Measurements from ENCODE around the gene TMEM163. TPM values are rescaled to one million over a fixed set of nuclear protein-coding genes. Genes with fewer than 3 reads are reported as not detected.
A peak's percentile ranks its signal among the peaks of the same experiment; 100 is the strongest.

Gene TMEM163
- polyA plus RNA-seq, 3 donors: 1.7 to 2.3 (median 1.8) TPM

DNA sequence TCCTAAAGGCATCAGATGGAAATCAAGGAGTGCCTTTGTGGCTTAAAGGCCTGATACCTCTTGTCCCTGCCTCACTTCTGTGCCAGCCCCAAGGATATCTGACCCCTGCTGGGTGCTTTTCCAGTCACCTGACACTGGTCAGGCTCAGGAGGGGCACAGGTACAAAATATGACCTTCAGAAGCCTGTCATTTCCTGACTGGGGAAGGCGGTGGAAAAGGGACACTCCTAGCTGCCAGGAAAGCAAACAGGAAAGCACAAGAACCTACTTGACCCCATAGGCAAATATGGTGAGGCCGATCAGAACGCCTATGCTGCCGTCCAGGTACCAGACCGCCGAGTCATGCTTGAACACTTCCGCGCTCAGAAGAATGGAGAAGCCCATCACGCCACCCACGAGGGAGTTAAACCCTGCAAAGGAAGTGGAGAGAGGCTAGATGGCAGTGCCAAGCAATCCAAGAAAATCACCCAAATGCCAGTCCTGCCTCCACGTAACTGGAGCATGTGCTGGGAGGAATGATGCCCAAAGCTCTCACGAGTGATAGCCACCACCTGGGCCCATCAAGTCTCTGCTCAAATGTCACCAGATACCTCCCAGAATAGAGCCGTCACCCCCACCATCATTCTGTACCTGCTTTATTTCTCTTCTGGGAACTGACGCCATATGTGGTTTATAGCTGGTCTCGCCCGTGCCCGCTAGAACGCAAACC is 260.9 kb downstream of the TMEM163 start:
- DNase-seq (ENCODE audit: extremely low read depth in 1 of 11, low read depth in 9 of 11, low spot score in 4 of 11): no peak

- DNase-seq (ENCODE audit: extremely low read depth in 1 of 11, low read depth in 9 of 11, low spot score in 4 of 11): no peak
Observed at GRCh38 chr2:134457353-134457752, 261.4 kb downstream of the TMEM163 start.

GRCh38 chr2:134455426-134455825 is 263.4 kb downstream of the TMEM163 start:
- no peak for DNase-seq (ENCODE audit: extremely low read depth in 1 of 11, low read depth in 9 of 11, low spot score in 4 of 11)

GRCh38 chr2:134454931-134455330 is 263.9 kb downstream of the TMEM163 start:
- DNase-seq (ENCODE audit: extremely low read depth in 1 of 11, low read depth in 9 of 11, low spot score in 4 of 11): no peak

DNA sequence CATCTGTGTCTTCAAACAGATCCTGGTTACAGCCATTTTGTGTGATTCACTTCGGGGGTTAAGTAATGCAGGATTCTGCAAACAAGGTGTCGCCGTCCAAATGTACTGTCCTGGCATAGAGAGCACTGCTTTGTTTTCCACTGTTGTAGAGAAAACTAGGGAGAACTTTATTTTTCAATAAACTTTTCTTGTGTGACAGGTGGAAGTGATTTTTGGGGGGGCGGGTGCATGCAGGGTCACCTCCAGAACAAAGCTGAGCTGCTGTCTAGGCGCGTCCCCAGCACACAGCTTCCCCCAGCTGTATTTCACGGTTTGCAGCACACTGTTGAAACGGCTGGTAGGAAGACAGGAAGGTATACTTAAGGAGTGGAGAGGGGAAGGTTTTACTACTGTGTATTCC is 264.4 kb downstream of the TMEM163 start:
- no peak for DNase-seq (ENCODE audit: extremely low read depth in 1 of 11, low read depth in 9 of 11, low spot score in 4 of 11)

- no peak for DNase-seq (ENCODE audit: extremely low read depth in 1 of 11, low read depth in 9 of 11, low spot score in 4 of 11)
Observed at GRCh38 chr2:134453973-134454372, 264.8 kb downstream of the TMEM163 start.

- DNase-seq (ENCODE audit: extremely low read depth in 1 of 11, low read depth in 9 of 11, low spot score in 4 of 11): no peak
Observed at GRCh38 chr2:134453476-134453875, 265.3 kb downstream of the TMEM163 start.

DNA sequence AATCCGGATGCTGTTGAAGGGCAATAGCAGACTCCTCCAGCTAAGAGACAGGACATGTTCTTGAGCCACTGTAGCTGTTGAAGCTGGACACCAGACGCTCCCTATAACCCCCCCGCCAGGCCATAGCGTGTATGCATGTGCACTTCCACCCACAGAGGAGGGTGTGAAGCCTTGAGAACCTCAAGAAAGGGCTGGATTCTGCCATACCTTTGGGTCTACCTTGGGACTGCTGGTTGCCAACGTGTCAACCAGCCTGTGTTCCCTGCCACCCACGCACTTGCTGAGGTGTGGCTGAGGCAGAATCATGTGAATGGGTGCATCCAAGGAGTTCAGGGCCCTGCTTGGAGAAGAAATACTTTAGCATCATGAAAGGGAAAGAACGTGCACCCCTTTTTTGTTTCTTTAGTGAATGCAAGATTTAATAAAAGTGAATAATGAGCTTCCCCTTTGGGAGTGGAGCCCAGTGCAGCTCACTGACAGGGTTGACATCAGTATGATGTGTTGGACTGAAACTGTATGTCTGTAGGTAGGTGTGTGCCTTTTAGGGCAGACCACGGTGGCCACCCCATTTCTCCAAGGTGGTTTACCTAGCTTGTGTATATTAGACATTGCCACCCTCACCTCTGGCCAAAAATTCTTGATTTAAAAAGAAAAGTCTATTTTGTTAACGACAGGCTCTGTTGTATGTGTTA is 266.6 kb downstream of the TMEM163 start:
- DNase-seq (ENCODE audit: extremely low read depth in 1 of 11, low read depth in 9 of 11, low spot score in 4 of 11): no peak

GRCh38 chr2:134451347-134451630 is 267.5 kb downstream of the TMEM163 start:
- DNase-seq (ENCODE audit: extremely low read depth in 1 of 11, low read depth in 9 of 11, low spot score in 4 of 11): no peak

DNA sequence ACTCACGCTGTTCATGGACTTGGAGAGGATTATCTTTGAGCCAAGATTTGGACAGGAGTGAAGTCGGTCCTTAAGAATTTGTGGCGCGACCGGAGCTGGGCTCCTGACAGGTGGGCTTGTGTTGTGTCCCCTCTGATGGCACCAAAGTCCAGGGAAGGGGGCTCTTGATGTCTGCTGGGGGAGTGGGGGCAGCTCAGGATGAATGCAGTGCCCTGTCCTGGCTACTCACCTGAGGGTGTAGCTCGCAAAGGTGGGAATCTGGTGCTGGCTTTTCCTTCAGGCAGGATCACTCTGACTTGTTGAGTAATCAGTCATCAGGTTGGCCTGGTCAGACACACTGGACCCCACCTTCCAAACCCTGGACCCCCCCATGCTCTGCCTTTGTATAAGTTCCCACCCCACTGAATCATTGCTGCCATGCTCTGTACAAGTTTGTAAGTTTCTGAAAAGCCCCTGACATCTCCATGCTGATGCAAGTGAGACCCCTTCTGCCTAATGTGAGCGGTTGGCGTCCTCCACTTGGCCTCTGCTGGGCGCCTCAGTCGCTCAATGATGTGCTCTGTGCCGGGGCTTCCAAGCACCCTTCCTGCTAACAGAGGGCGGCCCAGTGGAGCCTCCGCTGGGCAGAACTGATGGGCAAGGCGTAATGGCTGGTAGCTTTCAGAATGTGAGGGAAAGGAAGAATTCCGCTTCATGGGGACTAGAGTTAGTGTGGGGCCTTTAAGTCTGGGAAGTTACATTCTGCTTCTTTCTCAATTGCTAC is 268.9 kb downstream of the TMEM163 start:
- DNase-seq (ENCODE audit: extremely low read depth in 1 of 11, low read depth in 9 of 11, low spot score in 4 of 11): no peak

DNA sequence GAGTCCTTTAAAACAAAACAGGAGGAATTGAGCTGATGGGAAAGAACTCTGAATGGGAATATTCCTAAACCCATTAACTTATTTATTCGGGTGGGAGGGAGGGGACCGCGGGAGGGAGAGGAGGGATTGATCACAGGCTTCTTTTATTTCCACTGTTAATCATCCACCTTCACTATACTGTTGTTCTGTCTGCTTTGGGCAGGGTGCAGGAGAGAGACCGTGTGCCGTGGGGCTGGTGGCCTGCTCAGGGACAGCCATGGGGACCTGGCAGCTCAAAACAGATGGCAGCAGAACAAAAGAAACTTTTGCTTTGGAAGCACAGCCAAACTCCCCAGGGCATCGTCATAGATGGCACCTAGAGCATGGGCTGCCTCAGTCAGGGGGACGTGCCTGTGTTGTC is 269.6 kb downstream of the TMEM163 start:
- no peak for DNase-seq (ENCODE audit: extremely low read depth in 1 of 11, low read depth in 9 of 11, low spot score in 4 of 11)

DNA sequence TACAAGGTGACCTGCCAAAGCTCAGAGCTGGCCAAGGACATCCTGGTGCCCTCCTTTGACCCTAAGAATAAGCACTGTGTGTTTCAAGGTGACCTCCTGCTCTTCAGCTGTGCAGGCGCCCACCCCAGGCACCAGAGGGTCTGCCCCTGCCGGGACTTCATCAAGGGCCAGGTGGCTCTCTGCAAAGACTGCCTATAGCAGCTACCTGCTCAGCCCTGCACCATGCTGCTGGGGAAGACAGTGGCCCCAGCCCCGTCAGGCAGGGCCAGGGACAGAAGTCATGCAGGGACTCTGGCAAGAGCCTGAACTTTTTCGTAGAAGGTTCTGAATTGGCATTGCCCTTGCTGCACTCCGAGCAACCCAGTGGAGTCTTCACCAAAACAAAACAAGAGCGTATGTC is 270.1 kb downstream of the TMEM163 start:
- DNase-seq (ENCODE audit: extremely low read depth in 1 of 11, low read depth in 9 of 11, low spot score in 4 of 11): no peak

- DNase-seq (ENCODE audit: extremely low read depth in 1 of 11, low read depth in 9 of 11, low spot score in 4 of 11): no peak
Observed at GRCh38 chr2:134447669-134448068, 271.1 kb downstream of the TMEM163 start.

DNA sequence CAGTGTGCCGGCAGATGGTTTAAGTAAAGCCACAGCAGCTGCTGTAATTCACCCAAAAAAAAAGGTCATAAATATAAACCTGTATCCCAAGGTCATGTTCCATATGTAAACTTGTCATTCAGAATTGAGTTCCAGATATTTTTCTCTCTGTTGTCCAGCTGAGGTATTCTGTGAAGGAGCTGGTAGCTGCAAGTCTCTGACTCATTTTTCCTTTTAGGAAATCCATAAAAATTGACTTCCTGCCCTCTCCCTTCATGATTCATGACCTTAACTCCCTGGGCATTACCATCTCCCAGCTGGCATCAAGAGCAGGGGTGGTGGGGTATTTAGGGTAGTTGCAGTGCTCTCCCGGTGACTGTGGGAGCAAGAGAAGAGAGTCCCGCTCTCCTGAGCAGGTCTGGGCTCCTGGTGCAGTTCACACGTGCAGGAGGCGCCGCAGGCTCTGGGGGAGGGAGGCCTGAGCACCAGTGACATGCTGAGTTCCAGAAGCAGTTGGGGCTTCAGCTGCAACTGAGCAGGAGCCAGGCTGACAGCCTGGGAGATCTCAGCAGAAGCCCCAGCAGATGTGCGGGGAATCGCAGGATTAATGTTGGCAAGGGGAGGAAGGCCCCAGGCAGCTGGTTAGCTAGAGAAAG is 272.3 kb downstream of the TMEM163 start:
- DNase-seq (ENCODE audit: extremely low read depth in 1 of 11, low read depth in 9 of 11, low spot score in 4 of 11): peak in 4 of 11 donors; percentile 29 to 40 (median 36)

DNA sequence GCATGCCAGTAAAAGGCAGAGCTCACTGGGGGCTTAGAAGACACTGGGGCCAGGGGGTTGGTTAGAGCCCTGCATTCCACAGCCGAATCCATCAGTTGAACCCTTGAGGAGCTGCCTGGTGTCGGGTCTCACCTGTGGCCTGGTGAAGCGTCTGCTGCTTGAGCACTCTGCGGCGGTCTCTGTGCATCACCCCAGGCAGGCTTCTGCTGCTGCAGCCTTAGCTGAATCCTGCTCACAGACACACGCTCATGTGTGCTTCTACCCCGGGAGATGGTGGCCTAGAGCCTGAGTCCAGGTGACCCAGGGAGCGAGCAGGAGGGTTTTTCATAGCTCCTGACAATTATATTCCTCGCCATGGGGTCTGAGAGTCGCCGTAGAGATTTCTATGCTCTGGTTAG is 272.8 kb downstream of the TMEM163 start:
- DNase-seq (ENCODE audit: extremely low read depth in 1 of 11, low read depth in 9 of 11, low spot score in 4 of 11): no peak

DNA sequence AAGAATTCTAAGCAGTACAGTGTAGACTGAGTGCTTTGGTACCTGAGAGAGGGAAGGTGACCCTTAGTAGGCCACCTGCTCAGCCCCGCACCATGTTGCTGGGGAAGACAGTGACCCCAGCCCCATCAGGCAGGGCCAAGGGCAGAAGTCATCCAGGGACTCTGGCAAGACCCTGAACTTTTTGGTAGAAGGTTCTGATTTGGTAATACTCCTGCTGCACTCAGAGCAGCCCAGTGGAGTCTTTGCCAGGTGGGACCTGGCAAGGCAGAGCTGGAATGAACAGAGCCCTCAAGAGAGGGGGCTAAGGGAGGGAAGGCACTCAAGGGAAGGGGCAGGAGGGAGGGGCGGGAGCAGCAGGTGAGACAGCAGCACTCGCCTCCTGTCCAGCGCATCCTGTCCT is 273.7 kb downstream of the TMEM163 start:
- no peak for DNase-seq (ENCODE audit: extremely low read depth in 1 of 11, low read depth in 9 of 11, low spot score in 4 of 11)

DNA sequence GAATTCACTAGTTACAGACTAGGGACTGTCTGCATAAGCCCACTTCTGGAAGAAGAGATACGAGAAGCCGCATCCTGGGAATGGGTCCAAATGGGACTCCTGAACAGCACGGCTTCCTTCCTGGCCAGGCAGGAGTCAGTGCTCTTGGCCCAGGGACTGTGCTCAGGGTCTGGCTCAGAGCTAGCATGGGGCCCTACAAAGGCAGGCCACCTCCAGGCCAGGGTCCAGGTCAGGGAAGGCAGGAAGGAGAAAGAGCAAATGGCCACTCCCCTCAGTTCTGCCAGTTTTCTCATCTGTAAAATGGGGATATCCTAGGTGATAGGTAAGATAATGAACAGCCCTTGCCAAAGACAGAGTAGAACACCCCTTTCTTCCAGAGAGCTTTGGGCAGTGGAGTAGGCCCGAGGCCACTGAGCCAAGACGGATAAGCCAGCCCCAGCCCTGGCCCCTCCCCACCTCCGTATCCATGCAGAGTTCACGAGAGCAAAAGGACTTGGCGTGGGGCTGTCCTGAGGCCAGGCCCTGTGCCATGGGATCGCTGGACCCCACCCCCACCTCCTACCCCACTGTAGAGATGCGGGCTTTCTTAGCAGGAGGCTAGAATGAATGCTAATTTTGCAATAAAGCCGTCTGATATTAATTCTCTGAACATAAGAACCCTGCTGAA is 274.9 kb downstream of the TMEM163 start:
- DNase-seq (ENCODE audit: extremely low read depth in 1 of 11, low read depth in 9 of 11, low spot score in 4 of 11): no peak

DNA sequence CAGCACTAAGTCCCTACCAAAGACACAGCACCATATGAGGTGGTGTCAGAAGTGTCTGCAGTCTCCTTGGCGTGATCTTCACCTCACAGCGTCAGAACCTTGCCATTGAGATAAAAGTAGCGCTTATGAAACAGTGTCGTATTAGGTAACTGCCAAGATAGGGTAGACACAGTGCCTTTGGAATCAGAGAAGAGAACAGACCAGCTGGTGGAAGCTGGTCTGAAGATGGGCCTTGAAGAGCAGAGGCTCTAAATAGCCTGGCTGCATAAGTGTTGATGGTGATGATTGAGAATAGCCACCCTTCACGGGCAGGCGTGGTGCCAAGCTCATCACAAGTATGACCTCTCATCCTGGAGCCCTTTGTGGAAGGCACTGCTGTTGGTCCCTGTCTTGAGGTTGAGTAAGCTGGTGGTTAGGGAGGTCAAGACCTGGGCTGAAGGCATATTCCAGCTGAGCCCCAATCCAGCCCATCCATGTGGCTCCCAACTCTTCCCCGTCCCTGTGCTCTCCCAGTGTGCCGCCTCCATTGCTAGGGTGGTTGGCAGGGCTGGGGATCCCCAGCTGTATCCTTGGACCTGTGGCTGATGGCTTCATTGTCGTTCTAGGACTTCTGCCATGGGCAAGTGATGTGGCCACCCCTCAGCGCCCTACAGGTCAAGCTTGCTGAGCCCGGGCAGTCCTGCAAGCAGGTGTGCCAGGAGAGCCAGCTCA is 277.5 kb downstream of the TMEM163 start:
- no peak for DNase-seq (ENCODE audit: extremely low read depth in 1 of 11, low read depth in 9 of 11, low spot score in 4 of 11)

Data from renal cortex interstitium (tissue), 11 donors.